SK-N-SH treated with all-trans-retinoic acid at 6 μM for 48 hours (cell line): ENCODE measurements around the gene AFDN.

Experiments
- ARNTL ChIP-seq: fragments of 450-650 bp; formaldehyde crosslinking; IDR thresholded peaks from 2 replicates; pipeline ENCODE4 v1.5.0; 2020; ENCODE audit warnings: low read depth, mild to moderate bottlenecking, moderate library complexity, borderline replicate concordance
- BACH2 ChIP-seq: fragments of 250-450 bp; sonication (Bioruptor Pico); IDR thresholded peaks from 2 replicates; pipeline ENCODE4 v1.9.0; 2021; ENCODE audit warnings: mild to moderate bottlenecking, borderline replicate concordance
- ESRRG ChIP-seq: fragments of 250-450 bp; sonication (Bioruptor Pico); IDR thresholded peaks from 2 replicates; pipeline ENCODE4 v1.6.1; 2021; ENCODE audit warnings: mild to moderate bottlenecking
- OSR1 ChIP-seq: fragments of 250-450 bp; sonication (Bioruptor Pico); IDR thresholded peaks from 2 replicates; pipeline ENCODE4 v1.8.0; 2022; ENCODE audit warnings: moderate library complexity, mild to moderate bottlenecking, inconsistent platforms
- TF ChIP-seq, protein P1 (sequence below): fragments of 250-450 bp; sonication (Bioruptor Pico); IDR thresholded peaks from 2 replicates; pipeline ENCODE4 v1.8.0; 2020; ENCODE audit warnings: mild to moderate bottlenecking, moderate library complexity, borderline replicate concordance
- TF ChIP-seq, protein P2 (sequence below): fragments of 250-450 bp; sonication (Bioruptor Pico); IDR thresholded peaks from 2 replicates; pipeline ENCODE4 v1.8.0; 2021; ENCODE audit warnings: low read depth, mild to moderate bottlenecking, moderate library complexity, borderline replicate concordance

DNA sequence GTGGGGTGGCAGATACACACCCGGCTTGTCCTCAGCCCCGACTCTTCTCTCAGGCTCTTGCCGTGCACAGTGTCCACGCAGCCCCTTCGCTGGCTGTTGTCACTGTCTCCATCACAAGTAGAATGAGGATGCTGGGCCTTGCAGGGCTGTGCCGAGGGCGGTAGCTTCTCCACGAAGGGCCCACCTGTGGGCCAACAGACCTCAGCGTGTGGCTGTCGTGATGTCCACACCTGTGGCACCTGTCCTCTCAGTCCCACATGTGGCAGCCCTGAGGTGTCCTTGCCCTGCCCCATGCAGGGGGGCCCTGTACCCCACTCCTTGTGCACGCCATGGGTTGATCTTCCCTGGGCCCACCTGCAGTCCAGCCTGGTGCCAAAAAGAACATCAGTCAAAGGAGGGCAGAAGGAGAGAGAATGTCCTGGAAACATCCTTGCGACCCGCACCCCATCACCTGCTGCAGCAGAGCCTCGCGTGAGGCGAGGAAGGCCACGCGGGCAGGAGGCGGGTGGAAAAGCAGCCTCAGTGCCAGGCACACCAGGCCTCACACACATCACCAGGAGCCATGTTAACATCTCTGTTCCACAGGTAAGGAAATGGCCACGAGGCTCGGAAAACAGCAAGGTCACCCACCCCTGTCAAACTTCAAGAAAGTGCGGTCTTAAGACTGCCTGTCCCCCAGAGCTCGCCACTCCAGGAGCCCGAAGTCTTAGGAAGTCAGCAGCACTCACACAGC, 22.3 kb upstream of the AFDN start:
- TF ChIP-seq BACH2 (CRISPR knock-in tag) (no peak), OSR1 (no peak), ARNTL (no peak), ESRRG (CRISPR knock-in tag) (no peak)
- TF ChIP-seq, protein P1, sequence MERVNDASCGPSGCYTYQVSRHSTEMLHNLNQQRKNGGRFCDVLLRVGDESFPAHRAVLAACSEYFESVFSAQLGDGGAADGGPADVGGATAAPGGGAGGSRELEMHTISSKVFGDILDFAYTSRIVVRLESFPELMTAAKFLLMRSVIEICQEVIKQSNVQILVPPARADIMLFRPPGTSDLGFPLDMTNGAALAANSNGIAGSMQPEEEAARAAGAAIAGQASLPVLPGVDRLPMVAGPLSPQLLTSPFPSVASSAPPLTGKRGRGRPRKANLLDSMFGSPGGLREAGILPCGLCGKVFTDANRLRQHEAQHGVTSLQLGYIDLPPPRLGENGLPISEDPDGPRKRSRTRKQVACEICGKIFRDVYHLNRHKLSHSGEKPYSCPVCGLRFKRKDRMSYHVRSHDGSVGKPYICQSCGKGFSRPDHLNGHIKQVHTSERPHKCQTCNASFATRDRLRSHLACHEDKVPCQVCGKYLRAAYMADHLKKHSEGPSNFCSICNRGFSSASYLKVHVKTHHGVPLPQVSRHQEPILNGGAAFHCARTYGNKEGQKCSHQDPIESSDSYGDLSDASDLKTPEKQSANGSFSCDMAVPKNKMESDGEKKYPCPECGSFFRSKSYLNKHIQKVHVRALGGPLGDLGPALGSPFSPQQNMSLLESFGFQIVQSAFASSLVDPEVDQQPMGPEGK (CRISPR knock-in tag) = no peak
- TF ChIP-seq, protein P2, sequence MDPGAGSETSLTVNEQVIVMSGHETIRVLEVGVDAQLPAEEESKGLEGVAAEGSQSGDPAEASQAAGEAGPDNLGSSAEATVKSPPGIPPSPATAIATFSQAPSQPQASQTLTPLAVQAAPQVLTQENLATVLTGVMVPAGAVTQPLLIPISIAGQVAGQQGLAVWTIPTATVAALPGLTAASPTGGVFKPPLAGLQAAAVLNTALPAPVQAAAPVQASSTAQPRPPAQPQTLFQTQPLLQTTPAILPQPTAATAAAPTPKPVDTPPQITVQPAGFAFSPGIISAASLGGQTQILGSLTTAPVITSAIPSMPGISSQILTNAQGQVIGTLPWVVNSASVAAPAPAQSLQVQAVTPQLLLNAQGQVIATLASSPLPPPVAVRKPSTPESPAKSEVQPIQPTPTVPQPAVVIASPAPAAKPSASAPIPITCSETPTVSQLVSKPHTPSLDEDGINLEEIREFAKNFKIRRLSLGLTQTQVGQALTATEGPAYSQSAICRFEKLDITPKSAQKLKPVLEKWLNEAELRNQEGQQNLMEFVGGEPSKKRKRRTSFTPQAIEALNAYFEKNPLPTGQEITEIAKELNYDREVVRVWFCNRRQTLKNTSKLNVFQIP (CRISPR knock-in tag) = no peak
